Activated CD8-positive, alpha-beta memory T cell treated with anti-CD3 and anti-CD28 coated beads, Interleukin-2, amount 50 U/mL, for 24 hours (primary cell): Measurements from ENCODE around the gene NFX1.
"Not testable (repeated sequence)": the region's sequence is repeated elsewhere in the genome, so short reads cannot be mapped to it uniquely, and the experiment has no call there.

Source experiments
- DNase-seq: peaks from one replicate; pipeline ENCODE4 v3.0.0-alpha.2; 2020; ENCODE audit errors: extremely low read depth

The NFX1 gene

DNA sequence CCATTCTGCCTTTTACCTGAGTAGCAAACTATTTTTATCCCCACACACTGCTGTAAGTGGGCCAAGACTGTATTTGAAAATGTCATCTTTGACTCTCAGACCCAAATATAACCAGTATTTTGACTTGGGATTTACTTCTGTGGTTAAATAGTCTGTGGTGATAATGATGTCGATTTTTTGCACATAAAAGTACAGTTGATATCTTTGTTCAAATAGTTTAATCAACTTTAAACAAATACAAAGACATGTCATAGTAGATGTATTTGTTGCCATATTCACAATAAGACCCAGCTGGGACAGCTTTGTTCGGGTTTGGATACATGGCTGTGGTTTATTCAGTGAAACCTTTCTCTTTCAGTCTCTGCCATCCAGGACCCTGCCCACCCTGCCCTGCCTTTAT, 20.4 kb downstream of the NFX1 start:
- no peak for DNase-seq

DNA sequence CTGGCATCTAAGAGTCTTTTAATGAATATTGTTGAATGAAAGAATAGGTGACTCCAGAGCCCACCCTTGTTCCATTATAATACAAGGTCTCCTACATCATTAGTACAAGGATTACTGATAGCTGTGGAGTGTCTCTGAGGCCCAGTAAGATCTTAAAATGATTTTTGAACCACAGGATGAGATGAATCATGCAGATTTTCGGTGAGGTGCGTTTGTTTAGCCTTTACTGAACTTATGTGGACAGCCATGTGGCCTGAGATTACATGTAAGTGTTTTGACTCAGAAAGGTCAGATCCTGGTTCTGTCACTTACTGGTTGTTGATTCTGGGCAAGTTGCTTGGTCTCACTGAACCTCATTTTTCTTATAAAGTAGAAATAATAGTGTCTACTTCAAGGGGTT, 21.6 kb downstream of the NFX1 start:
- no peak for DNase-seq

DNA sequence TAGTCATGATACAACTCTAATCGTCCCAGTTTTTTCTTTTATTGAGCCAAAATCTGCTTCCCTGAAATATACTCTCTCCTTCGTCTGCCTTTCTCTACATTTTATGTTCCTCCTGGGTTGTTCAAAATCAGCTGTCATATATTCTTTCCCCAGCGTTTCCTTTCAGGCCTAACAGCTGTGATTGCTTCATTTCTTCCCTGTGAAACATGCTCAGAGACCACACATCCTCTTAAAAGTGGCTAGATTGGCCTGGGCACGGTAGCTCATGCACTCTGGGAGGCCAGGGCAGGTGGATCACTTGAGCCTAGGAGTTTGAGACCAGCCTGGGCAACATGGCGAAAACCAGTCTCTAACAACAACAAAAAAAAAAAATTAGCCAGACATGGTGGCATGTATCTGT, 25.1 kb downstream of the NFX1 start:
- DNase-seq, result no peak

DNA sequence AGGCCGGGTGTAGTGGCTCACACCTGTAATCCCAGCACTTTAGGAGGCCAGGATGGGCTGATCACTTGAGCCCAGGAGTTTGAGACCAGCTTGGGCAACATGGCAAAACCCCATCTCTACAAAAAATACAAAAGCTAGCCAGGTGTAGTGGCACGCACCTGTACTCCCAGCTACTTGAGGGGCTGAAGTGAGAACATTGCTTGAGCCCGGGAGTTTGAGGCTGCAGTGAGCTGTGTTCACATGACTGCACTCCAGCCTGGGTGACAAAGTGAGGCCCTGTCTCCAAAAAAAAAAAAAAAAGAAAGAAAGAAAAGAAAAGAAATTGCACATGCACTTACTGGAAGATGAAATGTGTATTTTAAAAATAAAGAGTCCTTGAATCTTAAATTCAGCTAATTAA, 26.8 kb downstream of the NFX1 start:
- not testable (repeated sequence) for DNase-seq

DNA sequence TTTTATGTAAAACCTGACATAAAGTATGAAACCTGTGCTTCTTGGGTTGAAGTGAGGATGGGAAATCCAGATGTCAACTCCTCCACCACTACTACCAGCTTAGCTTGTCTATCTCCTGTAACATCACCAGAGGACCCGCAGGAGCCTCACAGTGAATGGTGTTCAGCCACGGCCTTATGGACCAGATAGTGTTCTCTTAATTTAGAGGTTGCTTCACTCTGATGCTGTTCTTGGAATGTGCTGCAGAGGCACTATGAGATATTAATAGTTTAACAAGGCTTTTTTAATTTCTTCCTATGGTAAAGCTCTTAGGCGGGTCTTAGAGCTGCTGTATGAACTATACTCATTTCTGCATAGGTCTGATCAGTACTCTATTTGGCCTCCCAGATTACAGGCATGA, 27.9 kb downstream of the NFX1 start:
- no peak for DNase-seq

DNA sequence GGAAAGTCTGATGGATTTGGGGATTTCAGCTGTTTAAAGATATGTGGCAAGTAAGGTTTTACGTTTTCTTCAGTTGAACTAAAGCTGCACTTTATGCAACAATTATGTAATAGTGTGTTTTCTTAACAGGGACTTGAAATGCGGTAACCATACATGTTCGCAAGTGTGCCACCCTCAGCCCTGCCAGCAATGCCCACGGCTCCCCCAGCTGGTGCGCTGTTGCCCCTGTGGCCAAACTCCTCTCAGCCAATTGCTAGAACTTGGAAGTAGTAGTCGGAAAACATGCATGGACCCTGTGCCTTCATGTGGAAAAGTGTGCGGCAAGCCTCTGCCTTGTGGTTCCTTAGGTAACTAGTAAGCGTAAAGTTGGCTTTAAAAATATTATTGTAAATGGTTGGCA, 28.5 kb downstream of the NFX1 start:
- DNase-seq, result no peak

DNA sequence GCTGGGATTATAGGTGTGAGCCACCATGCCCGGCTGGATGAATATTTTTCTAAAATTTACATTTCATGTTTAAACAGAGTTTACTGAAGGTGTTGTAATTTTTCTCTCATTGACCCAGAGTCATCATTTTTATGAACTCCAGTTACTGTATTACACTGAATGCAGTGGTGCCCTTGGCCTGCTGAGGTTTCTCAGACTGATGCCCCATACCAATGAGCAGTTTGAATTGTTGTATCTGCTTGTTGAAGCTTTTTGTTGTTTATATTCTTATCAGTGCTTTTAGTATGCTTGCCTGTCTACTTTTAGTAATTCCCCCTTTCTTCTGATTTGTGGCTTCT, 29.9 kb downstream of the NFX1 start:
- DNase-seq, result no peak

DNA sequence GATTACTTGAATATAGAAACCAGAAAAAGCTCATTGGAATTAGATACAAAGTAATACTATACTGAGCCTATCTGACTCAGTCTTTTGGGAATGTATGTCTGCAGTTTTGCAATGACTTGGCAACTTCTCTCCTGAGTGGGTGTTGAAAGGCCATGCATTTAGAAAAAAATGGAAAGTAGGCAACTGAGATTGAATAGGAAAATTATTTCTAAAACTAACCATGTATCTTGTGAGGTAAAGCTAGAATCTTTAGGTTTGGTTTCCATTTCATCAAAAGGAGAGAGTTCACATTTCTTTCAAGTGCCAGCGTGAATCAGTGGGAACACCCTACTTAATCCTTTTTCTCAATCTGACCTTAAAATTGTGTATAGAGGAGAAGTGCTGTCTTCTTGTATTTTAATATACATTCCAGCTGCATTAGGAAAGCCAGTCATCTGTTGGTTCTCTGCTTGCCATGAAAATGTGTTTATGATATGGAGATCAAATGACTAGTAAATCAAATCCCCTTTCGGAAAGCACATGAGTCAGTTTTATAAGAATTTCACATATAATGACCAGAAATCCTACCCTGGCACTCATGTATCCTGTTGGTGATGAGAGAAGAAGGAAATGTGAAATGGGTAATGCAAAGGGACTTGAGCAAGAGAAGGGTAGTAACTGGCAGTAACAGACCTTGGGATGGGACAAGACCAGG, 30.4 kb downstream of the NFX1 start:
- no peak for DNase-seq

DNA sequence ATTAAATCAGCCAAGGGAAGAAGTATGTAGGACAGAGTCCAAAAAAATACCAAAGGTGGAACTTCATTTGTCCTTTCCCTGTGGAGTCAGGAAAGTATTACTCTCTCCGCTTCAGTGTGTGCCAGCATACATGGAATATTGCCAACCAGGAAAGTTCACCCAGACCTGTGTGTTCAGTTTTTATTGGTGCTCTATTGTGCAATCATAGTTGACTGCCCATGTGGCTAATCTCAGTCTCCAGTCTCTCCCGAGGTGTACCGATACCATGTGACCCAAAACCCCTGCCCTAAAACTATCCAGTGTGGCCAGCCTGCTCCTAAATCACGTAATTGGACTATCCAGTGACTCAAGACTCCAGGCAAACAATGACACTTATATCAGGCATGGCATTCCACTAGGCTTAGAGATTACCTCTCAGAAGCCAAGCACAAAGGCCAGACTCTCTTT, 38.8 kb downstream of the NFX1 start:
- DNase-seq, result no peak

DNA sequence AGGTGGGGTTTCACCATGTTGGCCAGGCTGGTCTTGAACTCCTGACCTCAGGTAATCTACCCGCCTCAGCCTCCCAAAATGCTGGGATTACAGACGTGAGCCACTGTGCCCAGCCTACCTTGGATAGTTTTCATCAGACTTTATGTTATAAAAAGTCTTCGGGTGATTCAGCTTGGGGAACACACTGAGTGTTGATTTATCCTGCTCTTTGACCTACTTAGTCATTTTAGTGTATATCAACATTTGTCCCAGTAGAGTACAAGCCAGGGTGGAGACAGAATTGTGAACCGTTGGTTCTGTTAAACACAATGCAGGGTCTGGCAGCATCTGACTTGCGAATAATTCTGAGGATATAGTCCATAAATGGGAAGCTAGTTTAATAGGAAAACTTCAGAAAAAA, 39.7 kb downstream of the NFX1 start:
- no peak for DNase-seq

DNA sequence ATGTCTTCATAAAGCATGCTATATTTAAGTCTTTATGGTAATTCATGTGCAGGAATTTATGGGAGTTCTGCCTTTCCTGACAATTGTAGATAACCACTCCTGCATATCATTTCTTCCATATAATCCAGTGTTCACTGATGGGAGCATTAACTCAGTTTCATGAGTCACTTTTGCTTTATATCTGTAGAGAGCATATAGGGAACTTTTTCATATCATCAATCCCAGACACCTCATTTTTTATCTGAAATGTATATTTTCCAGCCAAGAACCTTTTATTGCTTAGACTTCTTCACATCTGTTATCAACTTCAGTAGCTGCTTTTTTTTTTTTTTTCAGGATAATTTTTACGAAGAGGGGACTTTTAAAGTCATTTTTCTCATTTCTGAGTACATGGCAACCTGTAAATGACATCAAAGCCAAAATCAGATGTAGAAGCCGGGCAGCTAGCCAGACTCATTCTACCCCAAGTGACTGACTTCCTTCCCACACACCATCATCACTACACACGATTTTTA, 41.1 kb downstream of the NFX1 start:
- DNase-seq, result no peak

DNA sequence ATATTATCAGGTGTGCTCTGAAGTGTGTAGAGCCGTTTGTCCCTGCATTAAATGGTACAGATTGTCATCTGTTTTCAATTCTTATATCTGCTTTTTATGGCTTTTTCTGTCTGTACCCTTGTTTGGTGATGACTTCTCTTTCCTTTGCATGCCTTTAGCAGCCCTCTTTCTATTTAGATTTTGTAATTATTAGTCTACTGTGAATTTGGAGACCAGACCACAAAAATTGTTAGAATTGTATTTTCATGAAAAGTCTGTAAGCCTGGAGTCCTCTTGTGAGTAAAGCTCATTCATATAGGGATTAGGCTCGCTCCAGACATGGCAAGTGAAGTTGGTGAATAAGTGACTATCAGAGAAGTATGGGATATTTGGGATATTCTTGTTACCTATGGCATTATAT, 41.7 kb downstream of the NFX1 start:
- DNase-seq, result no peak

DNA sequence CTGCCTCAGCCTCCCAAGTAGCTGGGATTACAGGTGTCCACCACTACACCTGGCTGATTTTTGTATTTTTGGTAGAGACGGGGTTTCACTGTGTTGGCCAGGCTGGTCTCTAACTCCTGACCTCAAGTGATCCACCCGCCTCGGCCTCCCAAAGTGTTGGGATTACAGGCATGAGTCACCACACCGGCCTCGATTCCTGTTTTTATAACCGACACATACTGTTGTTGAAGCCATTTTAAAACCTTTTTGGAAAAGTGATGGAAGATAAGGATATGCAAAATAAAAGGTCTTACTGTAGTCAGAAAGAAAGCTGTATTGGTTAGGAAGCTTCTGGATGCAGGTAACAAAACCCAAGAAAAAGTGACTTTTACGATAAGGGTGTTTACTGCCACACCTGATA, 42.6 kb downstream of the NFX1 start:
- DNase-seq, result not testable (repeated sequence)

DNA sequence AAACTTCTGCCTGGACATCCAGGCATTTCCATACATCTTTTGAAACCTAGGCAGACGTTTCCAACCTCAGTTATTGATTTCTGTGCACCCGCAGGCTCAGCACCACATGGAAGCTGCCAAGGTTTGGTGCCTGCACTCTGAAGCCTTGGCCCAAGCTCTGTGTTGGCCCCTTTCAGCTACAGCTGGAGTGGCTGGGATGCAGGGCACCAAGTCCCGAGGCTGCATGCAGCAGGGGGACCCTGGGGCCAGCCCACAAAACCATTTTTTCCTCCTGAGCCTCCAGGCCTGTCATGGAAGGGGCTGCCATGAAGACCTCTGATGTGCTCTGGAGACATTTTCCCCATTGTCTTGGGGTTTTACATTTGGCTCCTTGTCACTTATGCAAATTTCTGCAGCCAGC, 49.9 kb downstream of the NFX1 start:
- no peak for DNase-seq

DNA sequence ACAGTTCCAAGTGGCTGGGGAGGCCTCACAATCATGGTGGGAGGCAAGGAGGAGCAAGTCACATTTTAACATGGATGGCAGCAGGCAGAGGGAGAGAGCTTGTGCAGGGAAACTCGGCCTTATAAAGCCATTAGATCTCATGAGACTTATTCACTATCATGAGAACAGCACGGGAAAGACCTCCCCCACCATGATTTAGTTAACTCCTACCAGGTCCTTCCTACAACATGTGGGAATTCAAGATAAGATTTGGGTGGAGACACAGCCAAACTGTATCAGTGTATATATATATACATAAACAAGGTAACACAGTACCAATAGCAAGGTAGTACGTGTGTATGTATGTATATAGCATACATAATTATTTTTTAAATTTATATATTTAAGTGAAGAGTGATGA, 50.9 kb downstream of the NFX1 start:
- no peak for DNase-seq

DNA sequence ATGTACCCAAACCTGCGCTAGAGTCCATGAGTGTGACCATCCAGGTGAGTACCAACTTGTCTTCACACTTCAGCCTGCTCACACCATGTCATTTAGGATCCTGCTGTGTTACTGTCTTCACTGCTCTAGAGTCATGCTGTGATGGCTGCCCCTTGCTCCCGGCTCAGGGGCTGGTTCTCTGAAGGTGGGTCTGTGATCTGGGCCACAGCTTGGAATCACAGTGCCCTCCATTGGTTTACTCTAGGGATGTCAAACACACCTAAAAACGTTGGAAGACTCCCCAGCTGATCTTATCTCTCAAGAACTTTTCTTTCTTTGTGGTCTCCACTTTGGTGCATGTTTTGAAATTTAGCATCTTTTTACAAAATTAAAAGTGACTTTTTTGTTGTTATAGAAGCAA, 53.8 kb downstream of the NFX1 start:
- DNase-seq, result no peak

DNA sequence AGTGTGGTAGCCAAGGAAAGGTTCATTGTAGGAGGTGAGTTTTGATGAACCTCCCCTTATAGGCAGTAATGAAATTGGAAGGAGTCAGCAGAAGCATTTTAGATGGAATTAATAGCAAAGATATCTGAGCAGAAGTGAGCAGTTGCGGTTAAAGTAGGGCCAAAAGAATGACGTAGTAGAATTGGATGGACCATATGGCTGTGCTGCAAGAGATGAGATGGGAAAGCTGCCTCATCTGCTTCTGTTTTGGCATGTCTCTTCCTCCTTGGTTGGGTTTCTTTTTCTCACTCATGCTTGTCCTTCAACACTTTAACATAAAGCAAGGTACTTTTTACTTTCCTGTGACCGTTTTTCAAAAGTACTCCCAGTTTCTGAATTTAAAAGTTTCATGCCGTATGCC, 56.2 kb downstream of the NFX1 start:
- no peak for DNase-seq

DNA sequence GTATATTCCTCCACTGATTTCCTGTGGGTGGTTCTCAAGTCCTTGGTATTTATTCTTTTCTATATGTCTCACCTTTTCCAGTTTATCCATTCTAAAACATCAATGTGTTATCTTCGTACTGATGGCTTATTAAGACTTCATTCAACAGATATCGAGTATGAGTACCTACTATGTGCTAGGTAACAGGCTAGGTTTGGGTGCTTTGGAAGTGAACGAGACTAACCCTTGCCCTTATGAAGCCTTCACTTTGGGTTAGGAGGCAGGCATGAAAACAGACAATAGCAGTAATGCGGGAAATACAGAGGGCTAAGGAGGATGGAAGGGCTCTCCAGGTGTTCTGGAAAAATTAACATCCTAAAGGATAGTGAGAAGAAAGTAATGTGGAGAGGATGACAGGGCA, 58.7 kb downstream of the NFX1 start:
- DNase-seq, result no peak

DNA sequence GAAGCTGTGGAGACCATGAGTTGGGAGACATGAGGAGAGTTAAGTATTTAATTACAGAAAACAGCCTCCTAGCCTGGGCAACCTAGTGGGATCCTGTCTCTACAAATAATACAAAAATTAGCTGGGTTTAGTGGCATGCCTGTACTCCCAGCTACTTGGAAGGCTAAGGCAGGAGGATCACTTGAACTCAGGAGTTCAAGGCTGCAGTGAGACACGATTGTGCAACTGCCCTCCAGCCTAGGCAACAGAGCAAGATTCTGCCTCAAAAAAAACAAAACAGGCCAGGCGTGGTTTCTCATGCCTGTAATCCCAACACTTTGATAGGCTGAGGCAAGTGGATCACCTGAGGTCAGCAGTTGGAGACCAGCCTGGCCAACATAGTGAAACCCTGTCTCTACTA, 59.4 kb downstream of the NFX1 start:
- no peak for DNase-seq

DNA sequence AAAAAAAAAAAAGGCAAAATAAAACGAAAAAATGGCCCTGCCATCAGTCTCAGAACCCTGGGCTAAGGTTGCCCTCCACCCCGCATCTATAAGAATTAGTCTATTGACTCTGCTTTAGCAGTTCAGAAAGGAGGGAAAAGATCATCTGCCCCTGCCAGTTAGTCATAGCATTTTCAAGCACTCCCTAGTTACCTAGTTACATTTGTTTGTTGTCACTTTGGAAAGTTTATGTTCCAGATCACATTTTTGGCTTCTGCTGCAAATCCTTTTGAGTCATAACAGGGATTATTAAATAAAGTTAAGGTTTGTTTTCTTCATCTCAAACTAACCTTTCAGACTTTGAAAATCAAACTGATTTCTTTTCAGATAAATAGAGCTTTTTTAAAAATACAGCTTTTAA, 60.0 kb downstream of the NFX1 start:
- no peak for DNase-seq

DNA sequence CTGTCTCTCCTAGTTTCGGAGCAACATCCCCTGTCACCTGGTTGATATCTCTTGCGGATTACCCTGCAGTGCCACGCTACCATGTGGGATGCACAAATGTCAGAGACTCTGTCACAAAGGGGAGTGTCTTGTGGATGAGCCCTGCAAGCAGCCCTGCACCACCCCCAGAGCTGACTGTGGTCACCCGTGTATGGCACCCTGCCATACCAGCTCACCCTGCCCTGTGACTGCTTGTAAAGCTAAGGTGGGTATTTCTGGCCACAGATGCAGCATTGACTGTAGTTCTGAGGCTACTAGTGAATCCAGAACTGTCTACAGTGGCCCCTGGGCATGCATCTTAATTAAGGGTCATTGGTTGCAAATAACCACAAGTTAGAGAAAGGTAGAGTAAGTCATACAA, 61.2 kb downstream of the NFX1 start:
- DNase-seq, result no peak

DNA sequence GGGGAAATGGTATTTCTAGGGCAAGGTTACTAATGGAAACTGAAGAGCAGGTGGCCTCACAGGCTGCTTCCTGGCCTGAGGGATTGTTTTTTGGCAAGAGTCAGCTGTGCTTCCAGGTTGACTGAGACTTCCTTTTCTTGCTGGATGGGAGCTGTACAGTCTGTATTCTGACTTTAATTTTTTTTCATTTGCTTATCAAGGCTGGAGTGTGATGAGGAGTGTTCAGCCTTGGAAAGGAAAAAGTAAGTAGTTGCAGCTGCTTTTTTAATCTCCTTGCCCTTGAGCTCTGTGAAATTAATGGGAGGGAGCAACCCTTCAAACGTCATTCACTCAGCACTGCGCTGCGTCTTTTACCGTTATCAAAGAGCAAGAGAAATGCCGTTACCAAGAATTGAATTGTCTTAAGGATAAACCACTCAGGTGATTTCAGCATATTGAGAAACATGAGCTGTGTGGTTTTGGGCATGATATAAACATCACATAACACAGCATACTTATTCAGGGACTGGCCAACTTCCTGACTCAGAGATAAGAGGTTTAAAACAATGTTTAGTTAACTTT, 64.4 kb downstream of the NFX1 start:
- no peak for DNase-seq

DNA sequence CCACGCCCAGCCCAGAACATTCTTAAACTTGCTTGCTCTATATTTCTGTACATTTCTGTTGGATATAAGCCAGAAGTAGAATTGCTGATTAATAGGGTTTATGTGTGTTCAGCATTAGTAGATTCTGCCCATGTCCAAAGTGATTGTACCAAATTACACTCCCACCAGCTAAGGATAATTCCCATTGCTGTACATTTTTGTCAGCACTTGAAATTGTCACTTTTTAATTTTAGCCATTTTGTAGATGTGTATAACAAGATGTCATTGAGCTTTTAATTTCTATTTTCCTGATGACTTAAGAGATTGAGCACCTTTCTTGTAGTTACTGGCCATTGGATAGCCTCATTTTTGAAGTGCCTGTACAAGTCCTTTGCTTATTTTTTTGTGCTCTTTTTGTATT, 65.6 kb downstream of the NFX1 start:
- no peak for DNase-seq

DNA sequence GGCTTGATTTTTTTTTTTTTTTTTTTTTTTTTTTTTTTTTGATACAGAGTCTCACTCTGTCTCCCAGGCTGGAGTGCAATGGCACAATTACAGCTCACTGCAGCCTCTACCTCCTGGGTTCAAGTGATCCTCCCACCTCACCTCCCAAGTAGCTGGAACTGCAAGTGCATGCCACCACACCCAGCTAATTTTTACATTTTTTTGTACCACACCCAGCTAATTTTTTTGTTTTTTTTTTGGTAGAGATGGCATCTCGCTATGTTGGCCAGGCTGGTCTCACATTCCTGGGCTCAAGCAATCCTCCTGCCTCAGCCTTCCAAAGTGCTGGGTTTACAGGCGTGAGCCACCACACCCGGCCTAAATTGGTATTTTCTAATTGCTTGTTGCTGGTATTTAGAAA, 68.3 kb downstream of the NFX1 start:
- not testable (repeated sequence) for DNase-seq
